ENCODE data around the gene DEPDC1. TPM values are rescaled to one million over a fixed set of nuclear protein-coding genes. Genes with fewer than 3 reads are reported as not detected.

Gene DEPDC1
- total RNA-seq, 1 experiment from 2014 or later: 26.1 TPM

DNA sequence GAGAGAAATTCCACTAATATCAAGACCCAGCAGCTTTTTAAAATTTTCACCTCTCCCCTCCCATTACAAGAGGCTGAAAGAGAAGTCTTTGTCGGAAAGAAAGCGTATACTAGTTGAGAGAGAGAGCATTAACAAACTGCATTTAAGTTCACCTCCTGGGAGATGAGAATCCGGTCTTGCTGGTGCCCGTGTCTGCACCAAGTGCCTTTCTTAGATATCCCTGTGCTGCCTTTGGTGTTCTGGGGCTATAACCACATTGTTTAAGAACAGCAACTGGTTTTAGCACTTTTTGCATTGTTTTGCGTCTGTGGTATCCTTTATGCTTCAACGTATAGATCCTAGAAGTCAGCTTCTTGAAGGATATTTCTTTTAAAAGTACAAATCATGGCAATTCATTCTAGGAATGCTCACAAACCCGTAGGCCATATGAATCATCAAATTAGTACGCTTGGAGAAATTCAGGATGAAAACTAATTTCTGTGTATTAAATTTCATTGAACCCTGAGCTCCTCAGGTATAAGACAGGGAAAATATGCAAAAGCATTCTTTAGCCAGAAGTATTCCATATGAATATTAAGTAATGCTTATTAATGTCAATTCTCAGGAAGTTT lies 43.7 kb downstream of the DEPDC1 start:
- Histone ChIP-seq H3K56ac (ENCODE audit: insufficient read length, low read depth, low read length) (no peak overlapping the region), H4K5ac (ENCODE audit: insufficient read length, low read depth, low read length) (no peak overlapping the region), H2BK12ac (ENCODE audit: insufficient read length, low read depth, low read length) (no peak overlapping the region), H4K8ac (replicated peaks; ENCODE audit: insufficient read length, low read depth, low read length) (no peak overlapping the region), H3T11ph (ENCODE audit: low read length) (no peak overlapping the region), H2BK20ac (ENCODE audit: low read depth, low read length, poor library complexity, severe bottlenecking) (no peak overlapping the region), H3K9ac (ENCODE audit: extremely low read depth, insufficient read length, low read length) (no peak overlapping the region), H4K20me1 (ENCODE audit: control insufficient read depth, insufficient read depth, insufficient read length) (no peaks in the 10 kb centered on the region), H2BK5ac (ENCODE audit: insufficient read length, low read length) (no peak overlapping the region), H2AK5ac (ENCODE audit: insufficient read length, low read length) (no peak overlapping the region), H3K79me1 (ENCODE audit: insufficient read depth, low read depth, low read length, poor library complexity, severe bottlenecking) (no peaks in the 10 kb centered on the region), H3K4me1 (ENCODE audit: insufficient read depth, low read length) (peaks cover 2% of the 10 kb centered on the region; the same call in 1 of the 2 replicates), H3K27me3 (ENCODE audit: insufficient read depth, low read length) (no peaks in the 10 kb centered on the region), H3K14ac (ENCODE audit: insufficient read depth, low read length) (no peak overlapping the region), H3K4me2 (ENCODE audit: insufficient read depth, insufficient read length, low read length) (no peak overlapping the region), H3K9me3 (ENCODE audit: control insufficient read depth, low read depth, low read length) (no peaks in the 10 kb centered on the region), H3K27ac (ENCODE audit: insufficient read length, low read depth, low read length) (no peak overlapping the region), H3K23ac (ENCODE audit: insufficient read length, low read depth, low read length) (no peak overlapping the region), H2BK120ac (ENCODE audit: low read depth, low read length, poor library complexity, severe bottlenecking) (no peak overlapping the region), H2BK15ac (ENCODE audit: low read depth, low read length) (no peak overlapping the region), H2AFZ (ENCODE audit: low read length) (no peak overlapping the region), H3K18ac (ENCODE audit: insufficient read length, low read depth, low read length) (no peak overlapping the region), H3K4ac (ENCODE audit: low read depth, low read length) (no peak overlapping the region), H3K79me2 (ENCODE audit: insufficient read depth, low read length) (peaks cover 2% of the 10 kb centered on the region; the same call in 1 of the 2 replicates), H3K23me2 (ENCODE audit: insufficient read length, low read depth, low read length, poor library complexity, severe bottlenecking) (no peaks in the 10 kb centered on the region), H4K91ac (ENCODE audit: insufficient read length, low read depth, low read length) (no peak overlapping the region)
- H3K4me3 Mint-ChIP-seq: no peak overlapping the region
- no CpG with 5 or more reads among the region's 8 CpGs for WGBS (ENCODE audit: extremely low coverage, insufficient read length, low lambda C conversion rate)
- no peak overlapping the region; a peak in 1 of 7 replicates for H3K27ac Mint-ChIP-seq
- peaks cover 3% of the 10 kb centered on the region for H3K27me3 Mint-ChIP-seq (ENCODE audit: low read depth)
- TF ChIP-seq, protein P1, sequence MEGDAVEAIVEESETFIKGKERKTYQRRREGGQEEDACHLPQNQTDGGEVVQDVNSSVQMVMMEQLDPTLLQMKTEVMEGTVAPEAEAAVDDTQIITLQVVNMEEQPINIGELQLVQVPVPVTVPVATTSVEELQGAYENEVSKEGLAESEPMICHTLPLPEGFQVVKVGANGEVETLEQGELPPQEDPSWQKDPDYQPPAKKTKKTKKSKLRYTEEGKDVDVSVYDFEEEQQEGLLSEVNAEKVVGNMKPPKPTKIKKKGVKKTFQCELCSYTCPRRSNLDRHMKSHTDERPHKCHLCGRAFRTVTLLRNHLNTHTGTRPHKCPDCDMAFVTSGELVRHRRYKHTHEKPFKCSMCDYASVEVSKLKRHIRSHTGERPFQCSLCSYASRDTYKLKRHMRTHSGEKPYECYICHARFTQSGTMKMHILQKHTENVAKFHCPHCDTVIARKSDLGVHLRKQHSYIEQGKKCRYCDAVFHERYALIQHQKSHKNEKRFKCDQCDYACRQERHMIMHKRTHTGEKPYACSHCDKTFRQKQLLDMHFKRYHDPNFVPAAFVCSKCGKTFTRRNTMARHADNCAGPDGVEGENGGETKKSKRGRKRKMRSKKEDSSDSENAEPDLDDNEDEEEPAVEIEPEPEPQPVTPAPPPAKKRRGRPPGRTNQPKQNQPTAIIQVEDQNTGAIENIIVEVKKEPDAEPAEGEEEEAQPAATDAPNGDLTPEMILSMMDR (conservative IDR thresholded peaks at IDR 0.05): no peak
- no peak for DNase-seq
- H3K9me3 Mint-ChIP-seq: no peaks in the 10 kb centered on the region
- peaks cover 8 to 21% of the 10 kb centered on the region in 2 experiments for H3K4me1 Mint-ChIP-seq
- no peaks in the 10 kb centered on the region for H3K36me3 Mint-ChIP-seq (ENCODE audit: insufficient read depth in 1 of 3, low read depth in 3 of 3)

All from H9 (cell line).